Measurements from ENCODE around the gene LHPP. TPM values are rescaled to one million over a fixed set of nuclear protein-coding genes. Genes with fewer than 3 reads are reported as not detected.
"Not testable (repeated sequence)": the region's sequence is repeated elsewhere in the genome, so short reads cannot be mapped to it uniquely, and the experiment has no call there.

Gene LHPP
- total RNA-seq, 2 experiments from 2014 or later, result 17.6 to 20.7 TPM

GRCh38 chr10:124602646-124603365, 141.2 kb downstream of the LHPP start:
- Mint-ChIP-seq H3K4me3 (no peak overlapping the region), H3K9me3 (no peaks in the 10 kb centered on the region), H3K4me1 (no peaks in the 10 kb centered on the region), H3K27ac (no peak overlapping the region), H3K27me3 (no peaks in the 10 kb centered on the region), H3K36me3 (ENCODE audit: low read depth) (no peaks in the 10 kb centered on the region)
- ChIA-PET POLR2A (no interaction called here), CTCF (no interaction called here)
- DNase-seq, result no peak

- no peaks in the 10 kb centered on the region for H3K27me3 Mint-ChIP-seq
- ChIA-PET CTCF (no interaction called here), POLR2A (interaction anchor here (0.8 kb wide), 1 partner anchor 138 kb away, joined by 3 read pairs; no protein-coding TSS in a partner anchor)
- no peak overlapping the region for H3K27ac Mint-ChIP-seq
- no peaks in the 10 kb centered on the region for H3K4me1 Mint-ChIP-seq
- no peak for DNase-seq
- no peak overlapping the region for H3K4me3 Mint-ChIP-seq
- H3K36me3 Mint-ChIP-seq (ENCODE audit: low read depth), result no peaks in the 10 kb centered on the region
- no peaks in the 10 kb centered on the region for H3K9me3 Mint-ChIP-seq
Observed at GRCh38 chr10:124603376-124604213, 142.0 kb downstream of the LHPP start.

GRCh38 chr10:124604214-124605000, 142.8 kb downstream of the LHPP start:
- H3K36me3 Mint-ChIP-seq (ENCODE audit: low read depth), result no peaks in the 10 kb centered on the region
- ChIA-PET POLR2A (interaction anchor here (0.8 kb wide), 1 partner anchor 137 kb away, joined by 3 read pairs; no protein-coding TSS in a partner anchor), CTCF (no interaction called here)
- H3K4me1 Mint-ChIP-seq, result no peaks in the 10 kb centered on the region
- H3K4me3 Mint-ChIP-seq, result no peak overlapping the region
- H3K27me3 Mint-ChIP-seq, result no peaks in the 10 kb centered on the region
- no peaks in the 10 kb centered on the region for H3K9me3 Mint-ChIP-seq
- no peak for DNase-seq
- H3K27ac Mint-ChIP-seq, result no peak overlapping the region

- Mint-ChIP-seq H3K4me1 (peaks cover 1% of the 10 kb centered on the region), H3K9me3 (no peaks in the 10 kb centered on the region), H3K27me3 (no peaks in the 10 kb centered on the region), H3K4me3 (no peak overlapping the region), H3K36me3 (ENCODE audit: low read depth) (peaks cover 2% of the 10 kb centered on the region), H3K27ac (no peak overlapping the region)
- ChIA-PET POLR2A (no interaction called here), CTCF (no interaction called here)
- no peak for DNase-seq
Observed at GRCh38 chr10:124605001-124605370, 143.4 kb downstream of the LHPP start.

GRCh38 chr10:124605481-124605855, 143.8 kb downstream of the LHPP start:
- CTCF ChIA-PET, result no interaction called here
- no peak overlapping the region for H3K27ac Mint-ChIP-seq
- POLR2A ChIA-PET, result no interaction called here
- no peak overlapping the region for H3K4me3 Mint-ChIP-seq
- no peaks in the 10 kb centered on the region for H3K9me3 Mint-ChIP-seq
- H3K4me1 Mint-ChIP-seq, result peaks cover 2% of the 10 kb centered on the region
- H3K27me3 Mint-ChIP-seq, result no peaks in the 10 kb centered on the region
- DNase-seq, result no peak
- peaks cover 2% of the 10 kb centered on the region for H3K36me3 Mint-ChIP-seq (ENCODE audit: low read depth)

- ChIA-PET CTCF (no interaction called here), POLR2A (no interaction called here)
- H3K4me1 Mint-ChIP-seq, result peaks cover 5% of the 10 kb centered on the region
- no peak overlapping the region for H3K27ac Mint-ChIP-seq
- H3K4me3 Mint-ChIP-seq, result no peak overlapping the region
- no peak for DNase-seq
- no peaks in the 10 kb centered on the region for H3K9me3 Mint-ChIP-seq
- H3K27me3 Mint-ChIP-seq, result no peaks in the 10 kb centered on the region
- peaks cover 2% of the 10 kb centered on the region for H3K36me3 Mint-ChIP-seq (ENCODE audit: low read depth)
Observed at GRCh38 chr10:124605856-124606812, 144.5 kb downstream of the LHPP start.

- DNase-seq, result no peak
- Mint-ChIP-seq H3K27ac (no peak overlapping the region), H3K4me3 (no peak overlapping the region), H3K9me3 (no peaks in the 10 kb centered on the region), H3K36me3 (ENCODE audit: low read depth) (peaks cover 2% of the 10 kb centered on the region), H3K27me3 (no peaks in the 10 kb centered on the region), H3K4me1 (peaks cover 12% of the 10 kb centered on the region)
- ChIA-PET CTCF (no interaction called here), POLR2A (no interaction called here)
Observed at GRCh38 chr10:124606822-124607221, 145.2 kb downstream of the LHPP start.

GRCh38 chr10:124607693-124608092, 146.1 kb downstream of the LHPP start:
- Mint-ChIP-seq H3K27ac (no peak overlapping the region), H3K27me3 (no peaks in the 10 kb centered on the region), H3K4me1 (peaks cover 20% of the 10 kb centered on the region), H3K4me3 (no peak overlapping the region), H3K9me3 (no peaks in the 10 kb centered on the region), H3K36me3 (ENCODE audit: low read depth) (peaks cover 2% of the 10 kb centered on the region)
- ChIA-PET CTCF (no interaction called here), POLR2A (no interaction called here)
- no peak for DNase-seq

- Mint-ChIP-seq H3K27me3 (no peaks in the 10 kb centered on the region), H3K27ac (no peak overlapping the region), H3K36me3 (ENCODE audit: low read depth) (peaks cover 2% of the 10 kb centered on the region), H3K4me3 (no peak overlapping the region), H3K4me1 (peaks cover 25% of the 10 kb centered on the region), H3K9me3 (no peaks in the 10 kb centered on the region)
- DNase-seq, result no peak
- ChIA-PET CTCF (no interaction called here), POLR2A (interaction anchor here (1.4 kb wide), 1 partner anchor 133 kb away, joined by 4 read pairs; no protein-coding TSS in a partner anchor)
Observed at GRCh38 chr10:124608093-124608721, 146.6 kb downstream of the LHPP start.

- Mint-ChIP-seq H3K36me3 (ENCODE audit: low read depth) (peaks cover 2% of the 10 kb centered on the region), H3K4me1 (peaks cover 38% of the 10 kb centered on the region), H3K27ac (no peak overlapping the region), H3K4me3 (no peak overlapping the region), H3K9me3 (no peaks in the 10 kb centered on the region), H3K27me3 (no peaks in the 10 kb centered on the region)
- POLR2A ChIA-PET, result interaction anchor here (0.8 to 1.2 kb wide), 3 partner anchors 9 to 133 kb away, joined by 3 read pairs; no protein-coding TSS in a partner anchor
- no peak for DNase-seq
- CTCF ChIA-PET, result interaction anchor here (1.1 kb wide), 1 partner anchor 110 kb away, joined by 3 read pairs; no protein-coding TSS in a partner anchor
Observed at GRCh38 chr10:124609698-124610097, 148.1 kb downstream of the LHPP start.

GRCh38 chr10:124610186-124610585, 148.6 kb downstream of the LHPP start:
- H3K4me3 Mint-ChIP-seq; CTCF ChIA-PET; H3K36me3 Mint-ChIP-seq (ENCODE audit: low read depth); H3K27ac Mint-ChIP-seq; DNase-seq; H3K27me3 Mint-ChIP-seq; H3K9me3 Mint-ChIP-seq: not testable (repeated sequence)
- H3K4me1 Mint-ChIP-seq, result peaks cover 43% of the 10 kb centered on the region
- POLR2A ChIA-PET, result interaction anchor here (0.8 to 0.9 kb wide), 2 partner anchors 9 to 62 kb away, joined by 3 read pairs; no protein-coding TSS in a partner anchor

GRCh38 chr10:124610851-124611250, 149.2 kb downstream of the LHPP start:
- H3K27me3 Mint-ChIP-seq; H3K4me3 Mint-ChIP-seq; H3K36me3 Mint-ChIP-seq (ENCODE audit: low read depth); DNase-seq; H3K9me3 Mint-ChIP-seq; H3K27ac Mint-ChIP-seq: not testable (repeated sequence)
- peaks cover 45% of the 10 kb centered on the region for H3K4me1 Mint-ChIP-seq
- POLR2A ChIA-PET, result interaction anchor here (1.3 to 2.7 kb wide), 2 partner anchors 48 to 78 kb away, joined by 5 to 9 read pairs; no protein-coding TSS in a partner anchor
- CTCF ChIA-PET, result interaction anchor here (1.5 kb wide), 1 partner anchor 131 kb away, joined by 5 read pairs; no protein-coding TSS in a partner anchor
